OCI-LY7 (cell line): ENCODE measurements around the gene KCNH1. TPM values are rescaled to one million over a fixed set of nuclear protein-coding genes. Genes with fewer than 3 reads are reported as not detected.

Source experiments
- BruUV-seq: library from RNA; stranded (reverse); fragments of 400-500 nt; replicated peaks from 2 replicates; lab custom pipeline; 2021; lab: Mats Ljungman, UMichigan
- CTCF ChIA-PET: fragments of 300-600 bp; sonication (Branson Sonifier 250); formaldehyde crosslinking; loops from one replicate; lab custom pipeline; 2022; ENCODE audit warnings: antibody characterized with exemption; ENCODE audit not compliant: unreplicated experiment; lab: Charles Lee
- POLR2A ChIA-PET: fragments of 300-600 bp; sonication (Branson Sonifier 250); formaldehyde crosslinking; loops from one replicate; lab custom pipeline; 2022; ENCODE audit warnings: antibody characterized with exemption; lab: Charles Lee
- DNase-seq: peaks from one replicate; pipeline ENCODE4 v3.0.0-alpha.2; 2015; ENCODE audit warnings: low spot score
- H2AFZ ChIP-seq: fragments of 200-600 bp; sonication (generic), shearing (Covaris generic); 2 replicates; pipeline ENCODE4 v1.6.1; 2014; ENCODE audit warnings: mild to moderate bottlenecking, antibody characterized with exemption, low read length, moderate library complexity
- H3K27ac ChIP-seq: fragments of 200-600 bp; sonication (generic); 2 replicates; pipeline ENCODE4 v1.5.1; 2014; ENCODE audit warnings: mixed run types, low read depth, mild to moderate bottlenecking, moderate library complexity, low read length, inconsistent platforms; ENCODE audit not compliant: poor library complexity, severe bottlenecking
- H3K36me3 ChIP-seq: fragments of 200-600 bp; sonication (generic); 2 replicates; pipeline ENCODE4 v1.6.1; 2014; ENCODE audit warnings: mild to moderate bottlenecking, antibody characterized with exemption, low read length, moderate library complexity, mixed read lengths; ENCODE audit not compliant: insufficient read depth
- H3K4me1 ChIP-seq: fragments of 200-600 bp; sonication (generic); 2 replicates; pipeline ENCODE4 v1.5.1; 2014; ENCODE audit warnings: mild to moderate bottlenecking, low read length; ENCODE audit not compliant: insufficient read depth, poor library complexity, severe bottlenecking
- H3K4me2 ChIP-seq: fragments of 200-600 bp; sonication (generic); 2 replicates; pipeline ENCODE4 v1.6.1; 2014; ENCODE audit warnings: mild to moderate bottlenecking, low read length
- H3K4me3 ChIP-seq: fragments of 200-600 bp; sonication (generic); 2 replicates; pipeline ENCODE4 v1.5.1; 2014; ENCODE audit warnings: mild to moderate bottlenecking, low read depth, low read length; ENCODE audit not compliant: poor library complexity, severe bottlenecking
- H3K79me2 ChIP-seq: fragments of 200-600 bp; sonication (generic); 2 replicates; pipeline ENCODE4 v1.6.1; 2016; ENCODE audit warnings: low read depth, mild to moderate bottlenecking, low read length, moderate library complexity, mixed read lengths; ENCODE audit not compliant: insufficient read depth
- H3K9me2 ChIP-seq: fragments of 200-600 bp; sonication (generic); 2 replicates; pipeline ENCODE4 v1.6.1; 2016; ENCODE audit warnings: mild to moderate bottlenecking, low read length, mixed read lengths; ENCODE audit not compliant: insufficient read depth
- H3K9me3 ChIP-seq: fragments of 200-600 bp; sonication (generic); 2 replicates; pipeline ENCODE4 v1.6.1; 2014; ENCODE audit warnings: mild to moderate bottlenecking, mixed run types, low read length, mixed read lengths
- H4K20me1 ChIP-seq: fragments of 200-600 bp; sonication (generic); 2 replicates; pipeline ENCODE4 v1.6.1; 2014; ENCODE audit warnings: mild to moderate bottlenecking, antibody characterized with exemption, low read length, moderate library complexity, mixed read lengths; ENCODE audit not compliant: insufficient read depth
- CTCF ChIP-seq: fragments of 200-600 bp; sonication (generic); conservative IDR thresholded peaks from 2 replicates; pipeline ENCODE4 v1.5.1; 2014; ENCODE audit warnings: mild to moderate bottlenecking, antibody characterized with exemption, low read length, moderate library complexity, mixed read lengths
- EZH2phosphoT487 ChIP-seq: fragments of 200-600 bp; sonication (generic); IDR thresholded peaks from 2 replicates; pipeline ENCODE4 v1.6.1; 2018; ENCODE audit warnings: low read depth, borderline replicate concordance, mild to moderate bottlenecking, mixed run types, antibody characterized with exemption, low read length, moderate library complexity, mixed read lengths
- intact Hi-C: fragments of 100-400 bp; cut with micrococcal nuclease; formaldehyde crosslinking; loops from one replicate; pipeline ENCODE4 v1.10.0; 2022; ENCODE audit not compliant: unreplicated experiment
- total RNA-seq, 2 experiments: library from RNA; depleted of rRNA in 1 of 2; stranded (reverse); fragments of >200 nt in 1 of 2; shearing (Covaris generic) in 1 of 2; gene quantifications; 2 replicates each; pipeline ENCODE4 v1.2.3, GENCODE V29; 2014 to 2022

KCNH1 gene
- total RNA-seq, 2 experiments from 2014 or later = not detected

- Histone ChIP-seq H3K4me1 (no peaks in the 10 kb centered on the region), H3K79me2 (no peaks in the 10 kb centered on the region), H3K4me3 (no peak overlapping the region), H3K4me2 (no peak overlapping the region), H3K9me3 (no peaks in the 10 kb centered on the region), H3K36me3 (no peaks in the 10 kb centered on the region), H3K9me2 (no peaks in the 10 kb centered on the region), H4K20me1 (no peaks in the 10 kb centered on the region), H3K27ac (no peak overlapping the region), H2AFZ (no peak overlapping the region)
- no peak for DNase-seq
- TF ChIP-seq EZH2phosphoT487 (no peak), CTCF (no peak)
- intact Hi-C loops = no loop called here
- no TSS peak for BruUV-seq
- POLR2A ChIA-PET = interaction anchor here (0.5 to 0.6 kb wide), 3 partner anchors 108 to 775 kb away, joined by 3 to 4 read pairs (median 4); no protein-coding TSS in a partner anchor
- CTCF ChIA-PET = no interaction called here
Observed at GRCh38 chr1:210905365-210905904, 228.5 kb downstream of the KCNH1 start.

GRCh38 chr1:210901981-210902770, 231.8 kb downstream of the KCNH1 start:
- Histone ChIP-seq H3K27ac (no peak overlapping the region), H3K9me3 (no peaks in the 10 kb centered on the region), H3K36me3 (no peaks in the 10 kb centered on the region), H3K79me2 (no peaks in the 10 kb centered on the region), H2AFZ (no peak overlapping the region), H3K4me1 (no peaks in the 10 kb centered on the region), H4K20me1 (no peaks in the 10 kb centered on the region), H3K9me2 (no peaks in the 10 kb centered on the region), H3K4me3 (no peak overlapping the region), H3K4me2 (no peak overlapping the region)
- no TSS peak for BruUV-seq
- TF ChIP-seq EZH2phosphoT487 (no peak), CTCF (no peak)
- CTCF ChIA-PET = no interaction called here
- no peak for DNase-seq
- intact Hi-C loops = no loop called here
- POLR2A ChIA-PET = no interaction called here

- intact Hi-C loops = no loop called here
- CTCF ChIA-PET = no interaction called here
- POLR2A ChIA-PET = no interaction called here
Observed at GRCh38 chr1:210900820-210901219, 233.1 kb downstream of the KCNH1 start.

More at GRCh38 chr1:210900820-210901219, 233.1 kb downstream of the KCNH1 start:
- no peaks in the 10 kb centered on the region for H3K9me3 ChIP-seq
- no peak overlapping the region for H3K4me3 ChIP-seq
- no peaks in the 10 kb centered on the region for H3K79me2 ChIP-seq
- no peak overlapping the region for H2AFZ ChIP-seq
- H3K27ac ChIP-seq = no peak overlapping the region
- H4K20me1 ChIP-seq = no peaks in the 10 kb centered on the region
- TF ChIP-seq EZH2phosphoT487 = no peak
- TF ChIP-seq CTCF = no peak
- no peak overlapping the region for H3K4me2 ChIP-seq
- H3K9me2 ChIP-seq = no peaks in the 10 kb centered on the region
- BruUV-seq = no TSS peak
- no peaks in the 10 kb centered on the region for H3K4me1 ChIP-seq
- no peak for DNase-seq
- no peaks in the 10 kb centered on the region for H3K36me3 ChIP-seq
